LHCN-M2 (cell line): ENCODE measurements around the gene KLHL25. TPM values are rescaled to one million over a fixed set of nuclear protein-coding genes. Genes with fewer than 3 reads are reported as not detected.

Experiments
- DNase-seq: peaks from one replicate; pipeline ENCODE4 v3.0.0-alpha.2; 2012; ENCODE audit warnings: low read depth
- total RNA-seq: library from RNA; depleted of rRNA; stranded (reverse); fragments of >200 nt; gene quantifications from 2 replicates; pipeline ENCODE4 v1.2.3, GENCODE V29; 2014

KLHL25 gene
- total RNA-seq, 1 experiment from 2014 or later = 5.2 TPM

DNA sequence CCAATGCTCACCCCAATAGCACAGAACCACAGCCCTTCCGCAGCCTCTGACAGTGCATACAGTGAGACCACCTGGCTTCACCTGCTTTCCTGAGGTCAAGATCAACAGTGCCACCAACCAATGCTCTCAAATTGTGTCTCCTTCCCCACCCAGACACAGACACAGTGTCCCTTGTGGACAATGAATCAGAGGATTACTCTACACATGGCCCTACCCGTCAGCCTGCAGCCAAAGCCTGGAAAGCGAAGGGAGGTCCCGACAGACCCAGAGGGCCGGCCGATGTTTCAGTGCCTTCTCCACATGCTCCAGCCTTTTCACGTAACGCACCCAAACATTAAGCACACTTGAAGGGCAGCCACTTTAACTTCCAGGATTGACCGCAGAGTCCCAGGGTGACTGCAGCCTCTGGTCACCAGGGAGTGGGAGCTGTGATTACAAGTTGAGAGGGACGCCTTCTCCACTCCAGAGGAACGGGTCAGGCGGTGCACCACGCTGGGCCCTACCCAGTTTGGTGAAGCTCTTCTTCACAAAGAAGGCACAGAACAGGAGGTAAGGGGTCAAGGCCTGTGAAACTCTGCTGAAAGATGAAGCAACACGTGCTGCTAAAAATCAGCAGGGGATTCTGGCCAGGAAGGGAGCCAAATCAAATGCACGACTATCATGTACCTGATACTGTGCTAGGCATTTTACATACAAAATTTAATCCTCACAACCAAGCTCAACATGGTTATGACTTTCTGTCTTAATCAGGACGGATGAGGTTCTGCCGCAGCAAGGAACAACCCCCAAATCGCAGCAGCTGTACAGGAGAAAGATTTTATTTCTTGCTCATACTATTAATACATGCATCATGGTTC is 17.2 kb downstream of the KLHL25 start:
- DNase-seq = no peak

DNA sequence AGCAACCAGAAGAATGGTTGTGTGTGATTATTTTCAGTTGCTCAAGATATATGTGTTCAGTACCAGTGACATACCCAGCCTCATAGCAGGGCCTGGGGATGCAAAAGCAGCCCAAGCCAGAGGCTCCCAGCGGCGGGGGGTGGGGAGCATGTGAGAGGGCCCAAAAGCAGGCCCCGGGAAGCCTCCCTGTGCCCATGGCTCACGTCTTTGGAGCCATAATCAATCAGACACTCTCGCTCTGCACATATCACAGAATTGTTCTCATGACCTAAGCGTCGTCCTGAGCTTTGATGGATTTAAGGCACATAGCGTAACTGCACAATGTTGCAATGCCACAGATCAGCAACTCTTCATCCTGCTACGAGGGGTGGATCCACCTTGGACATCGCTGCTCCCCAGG is 20.8 kb downstream of the KLHL25 start:
- no peak for DNase-seq

GRCh38 chr15:85773249-85773648 is 21.5 kb downstream of the KLHL25 start:
- DNase-seq = no peak

- DNase-seq = no peak
Observed at GRCh38 chr15:85772668-85773067, 22.1 kb downstream of the KLHL25 start.

- no peak for DNase-seq
Observed at GRCh38 chr15:85771781-85772445, 22.8 kb downstream of the KLHL25 start.

DNA sequence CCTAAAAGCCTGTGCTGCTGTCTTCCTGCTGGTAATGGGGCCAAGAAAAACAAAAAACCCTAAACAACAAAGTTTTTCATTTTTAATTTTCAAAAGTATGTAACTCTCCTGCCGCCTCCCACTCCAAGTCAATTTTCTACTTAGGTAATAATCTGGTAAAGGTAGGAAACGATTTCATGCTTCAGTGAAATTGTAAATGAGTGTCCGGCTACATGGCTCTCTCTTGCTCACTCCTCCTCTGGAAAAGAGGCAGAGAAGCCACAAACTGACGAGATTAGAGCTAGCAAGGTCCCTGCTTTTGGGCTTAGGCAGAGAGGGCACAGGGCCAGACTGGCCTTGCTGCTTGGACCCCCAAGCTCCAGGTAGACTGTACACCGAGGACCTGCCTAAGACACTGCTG is 23.5 kb downstream of the KLHL25 start:
- DNase-seq = no peak

DNA sequence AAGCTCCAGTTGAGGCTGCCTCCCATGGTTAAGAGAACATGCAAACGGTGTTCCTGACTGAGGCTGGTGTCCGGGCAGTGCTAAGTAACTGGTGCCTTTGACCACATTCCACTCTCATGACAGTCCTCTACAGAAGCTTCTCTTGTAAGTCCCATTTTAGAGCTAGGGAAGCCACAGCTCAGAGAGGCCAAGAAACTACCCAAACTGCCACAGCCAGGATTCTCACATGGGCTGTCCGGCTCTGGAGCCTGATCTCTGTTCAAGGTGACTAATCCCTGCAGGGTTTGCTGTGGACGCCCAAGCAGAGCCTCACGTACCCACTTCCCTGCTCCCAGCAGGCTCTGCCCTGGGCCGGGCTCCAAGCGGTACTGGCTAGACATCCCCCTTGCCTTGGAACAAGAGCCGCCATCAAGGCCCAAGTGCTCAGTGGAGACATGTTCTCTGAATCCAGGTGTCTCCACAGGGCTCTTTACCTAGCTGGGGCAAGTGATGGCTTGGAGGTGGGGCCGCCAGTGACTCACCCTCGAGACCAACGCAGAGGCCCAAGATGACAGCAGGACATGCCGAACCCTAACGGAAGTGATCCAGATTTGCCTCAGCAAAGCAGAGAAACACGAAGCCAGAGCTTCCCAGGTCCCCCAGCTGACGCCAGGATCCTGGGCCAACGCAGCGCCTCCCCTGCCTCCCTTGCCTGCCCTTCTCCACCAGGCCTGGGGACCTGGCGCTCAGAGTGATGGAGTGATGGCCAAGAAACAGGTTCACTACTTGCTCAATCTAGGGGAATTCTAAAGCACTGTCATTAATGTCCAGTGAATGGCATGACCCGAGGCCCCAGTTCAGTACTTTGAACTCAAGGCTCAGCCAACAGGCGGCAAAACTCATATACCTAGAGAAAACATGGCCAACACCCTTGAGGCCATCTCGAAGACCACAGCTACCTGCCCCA is 24.4 kb downstream of the KLHL25 start:
- DNase-seq = no peak

DNA sequence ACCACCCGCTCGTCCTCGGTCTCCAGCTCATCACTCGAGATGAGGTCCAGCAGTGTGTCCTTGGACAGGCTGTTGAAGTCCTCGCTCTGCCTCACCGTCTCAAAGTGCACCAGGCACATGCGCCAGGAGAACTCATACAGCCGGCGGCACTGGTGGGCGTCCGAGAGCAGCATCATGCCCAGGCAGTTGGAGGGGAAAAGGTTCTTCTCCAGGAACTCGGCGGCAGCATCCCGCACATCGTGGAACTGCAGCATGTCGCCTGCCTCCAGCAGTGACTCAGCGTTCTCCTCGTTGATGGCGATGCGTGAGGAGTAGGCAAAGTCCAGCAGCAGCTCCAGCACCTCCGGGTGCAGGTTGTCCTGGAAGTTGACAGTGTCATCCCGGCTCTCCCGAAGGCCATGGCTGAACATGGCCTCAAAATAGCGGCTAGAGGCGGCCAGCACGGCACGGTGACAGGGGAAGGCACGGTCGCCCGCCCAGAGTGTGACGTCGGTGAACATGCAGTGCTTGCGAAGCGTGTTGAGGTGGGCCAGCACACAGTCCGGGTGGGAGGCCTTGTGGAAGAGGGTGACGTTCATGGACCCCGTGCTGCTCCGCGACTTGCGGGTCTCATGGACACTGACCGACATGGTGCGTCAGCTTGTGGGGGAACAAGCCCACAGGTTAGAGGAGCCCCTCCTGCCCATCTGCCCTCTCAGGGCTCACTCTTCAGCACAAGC is 25.4 kb downstream of the KLHL25 start:
- DNase-seq = no peak

GRCh38 chr15:85768595-85769168 is 26.0 kb downstream of the KLHL25 start:
- DNase-seq = no peak

DNA sequence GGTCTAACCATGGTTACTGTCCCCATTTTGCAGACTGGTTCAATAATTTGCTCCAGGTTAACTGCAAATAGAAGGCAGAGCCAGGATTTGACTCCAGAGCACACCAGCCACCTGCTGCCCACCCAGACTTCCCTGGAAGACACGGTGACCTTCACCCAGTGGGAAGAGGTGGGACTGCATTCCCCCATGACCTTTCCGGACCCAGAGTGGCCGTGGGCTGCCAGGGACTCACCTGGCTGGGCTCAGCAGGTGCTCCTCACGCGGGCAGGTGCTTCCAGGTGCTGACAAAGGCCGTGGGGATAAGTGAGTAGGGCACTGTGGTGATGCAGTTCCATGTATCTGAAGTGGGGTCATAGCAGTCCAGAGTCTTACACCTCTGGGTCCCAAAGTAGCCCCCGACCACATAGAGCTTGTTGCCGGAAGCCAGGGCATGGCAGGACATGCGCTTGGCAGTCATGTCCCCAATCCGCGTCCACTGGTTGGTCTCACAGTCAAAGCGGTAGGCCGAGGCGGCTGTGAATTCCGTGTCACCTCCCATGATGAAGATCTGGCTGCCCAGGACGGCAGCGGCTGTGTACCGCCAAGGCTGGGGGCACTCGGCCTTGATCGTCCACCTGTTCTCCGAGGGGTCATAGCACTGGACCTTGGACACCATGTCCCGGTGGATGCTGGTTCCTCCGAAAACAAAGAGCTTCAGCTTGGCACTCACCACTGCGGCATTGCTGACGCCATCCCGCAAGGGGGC is 26.8 kb downstream of the KLHL25 start:
- no peak for DNase-seq

- DNase-seq = no peak
Observed at GRCh38 chr15:85766001-85766831, 28.5 kb downstream of the KLHL25 start.

DNA sequence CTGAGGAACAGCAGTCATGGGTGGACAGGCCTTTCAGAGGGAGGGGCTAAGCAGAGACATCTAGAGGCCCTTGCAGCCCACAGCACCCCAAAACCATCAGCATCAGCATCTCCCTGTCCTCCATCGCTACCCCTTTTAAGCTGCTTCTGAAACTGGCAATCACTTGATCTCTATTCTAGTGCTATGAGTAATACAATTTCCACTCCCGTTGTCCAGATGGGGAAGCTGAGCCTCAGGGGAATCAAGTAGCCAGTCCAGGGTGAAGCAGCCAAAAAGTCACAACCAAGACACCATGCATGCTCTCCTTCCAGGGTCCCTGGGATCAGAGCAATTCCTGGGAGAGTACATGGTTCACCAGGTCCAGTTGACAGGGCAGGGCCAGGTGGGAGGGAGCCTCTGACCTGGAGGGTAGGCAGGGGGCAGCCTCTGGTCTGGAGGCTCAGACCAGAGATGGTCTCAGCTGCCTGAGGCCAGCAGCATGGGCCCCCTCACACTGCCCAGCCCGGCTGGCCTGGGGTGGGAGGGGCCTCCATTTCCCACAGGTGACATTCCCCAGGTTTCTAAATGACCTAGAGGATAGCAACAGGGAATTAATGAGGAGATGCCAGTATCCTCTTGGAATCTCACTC is 30.0 kb downstream of the KLHL25 start:
- peak; percentile 51 for DNase-seq

DNA sequence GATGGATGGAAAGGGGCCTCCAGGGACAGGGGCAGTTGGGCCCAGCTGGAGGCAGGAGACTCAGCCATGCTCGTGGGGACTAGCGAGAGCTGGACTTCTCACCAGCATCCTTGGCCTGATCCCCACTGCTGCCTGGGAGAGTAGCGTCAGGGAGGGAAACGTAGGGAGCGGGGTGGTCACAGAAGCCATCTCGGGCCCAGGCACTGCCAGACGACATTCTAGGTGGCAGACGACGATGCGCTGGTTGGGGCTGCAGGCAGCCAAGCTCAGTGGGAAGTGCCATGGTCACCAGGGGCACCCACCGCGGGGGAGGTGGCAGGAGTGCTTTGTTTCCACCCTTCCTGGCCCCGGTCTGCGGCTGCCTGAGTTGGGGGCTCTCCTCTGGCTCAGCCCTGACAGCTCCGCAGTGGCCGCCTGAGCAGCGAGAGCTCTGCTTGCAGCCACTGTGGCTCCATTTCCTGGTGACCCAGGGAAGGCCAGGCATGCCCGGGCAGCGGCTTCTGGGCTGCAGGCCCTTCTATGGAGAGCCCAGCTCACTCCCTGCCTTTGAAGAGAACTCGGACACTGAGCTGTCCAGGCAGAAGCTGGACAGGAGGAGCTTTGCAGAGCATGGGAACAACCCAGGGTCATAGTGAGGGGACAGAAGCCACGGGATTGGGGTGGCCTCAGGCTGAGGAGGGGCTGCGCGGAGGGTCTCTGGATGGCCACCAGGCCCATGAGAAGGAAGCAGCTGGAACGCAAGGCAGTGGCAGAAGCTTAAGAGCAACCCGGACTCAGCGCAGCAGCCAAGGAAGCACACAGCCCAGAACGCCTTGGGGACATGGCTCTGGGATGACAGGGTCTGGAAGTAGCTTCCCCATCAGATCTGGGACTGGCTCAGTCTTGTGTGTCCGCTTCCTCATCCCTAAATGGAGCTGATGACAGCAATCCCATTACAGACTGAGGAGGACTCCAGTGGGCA is 30.8 kb downstream of the KLHL25 start:
- no peak for DNase-seq

GRCh38 chr15:85763157-85763556 is 31.6 kb downstream of the KLHL25 start:
- DNase-seq = peak; percentile 10

DNA sequence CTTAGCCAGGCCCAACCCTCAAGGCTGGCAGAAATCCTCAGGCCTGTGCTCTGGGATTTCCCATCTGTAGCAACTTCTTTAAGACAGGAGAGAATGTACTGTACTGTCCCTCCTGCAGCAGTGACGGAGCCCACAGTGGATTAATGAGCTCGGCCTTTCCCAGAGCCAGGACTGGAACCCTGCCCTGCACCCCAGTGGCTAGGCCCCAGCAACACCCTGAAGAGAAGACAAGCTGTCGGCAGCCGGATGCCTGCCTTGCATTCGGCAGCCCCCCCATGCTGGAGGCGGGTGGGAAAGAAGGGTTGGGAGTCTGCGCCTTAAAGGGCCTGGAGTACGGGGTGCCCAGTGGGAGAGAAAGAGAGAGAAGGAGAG is 32.0 kb downstream of the KLHL25 start:
- DNase-seq = no peak

GRCh38 chr15:85762039-85762755 is 32.5 kb downstream of the KLHL25 start:
- no peak for DNase-seq

GRCh38 chr15:85761635-85762034 is 33.1 kb downstream of the KLHL25 start:
- DNase-seq = no peak
